ENCODE data around the gene ERC2. TPM values are rescaled to one million over a fixed set of nuclear protein-coding genes. Genes with fewer than 3 reads are reported as not detected.

Gene ERC2
- total RNA-seq, 1 donor = 0.43 TPM

GRCh38 chr3:56122911-56123310 lies 345.4 kb downstream of the ERC2 start:
- no peak overlapping the region for H3K4me3 ChIP-seq (ENCODE audit: low read depth, low read length)
- no peak for TF ChIP-seq CTCF (IDR thresholded peaks at IDR 0.05; ENCODE audit: insufficient read depth, low read depth, low read length)
- peak; percentile 51 for DNase-seq (ENCODE audit: low read depth)

- no peak for DNase-seq (ENCODE audit: low read depth)
- no peak for TF ChIP-seq CTCF (IDR thresholded peaks at IDR 0.05; ENCODE audit: insufficient read depth, low read depth, low read length)
- no peak overlapping the region for H3K4me3 ChIP-seq (ENCODE audit: low read depth, low read length)
These were observed 346.6 kb downstream of the ERC2 start for GRCh38 chr3:56121716-56122115.

GRCh38 chr3:56119575-56120349 lies 348.5 kb downstream of the ERC2 start:
- TF ChIP-seq CTCF (IDR thresholded peaks at IDR 0.05; ENCODE audit: insufficient read depth, low read depth, low read length) = no peak
- peak; percentile 72 for DNase-seq (ENCODE audit: low read depth)

GRCh38 chr3:56118968-56119367 lies 349.3 kb downstream of the ERC2 start:
- DNase-seq (ENCODE audit: low read depth) = peak; percentile 76
- no peak overlapping the region for H3K4me3 ChIP-seq (ENCODE audit: low read depth, low read length)
- TF ChIP-seq CTCF (IDR thresholded peaks at IDR 0.05; ENCODE audit: insufficient read depth, low read depth, low read length) = no peak

More at GRCh38 chr3:56119575-56120349, 348.5 kb downstream of the ERC2 start:
- no peak overlapping the region for H3K4me3 ChIP-seq (ENCODE audit: low read depth, low read length)

- H3K4me3 ChIP-seq (ENCODE audit: low read depth, low read length) = no peak overlapping the region
- no peak for DNase-seq (ENCODE audit: low read depth)
- TF ChIP-seq CTCF (IDR thresholded peaks at IDR 0.05; ENCODE audit: insufficient read depth, low read depth, low read length) = no peak
These were observed 352.6 kb downstream of the ERC2 start for GRCh38 chr3:56115698-56116097.

- TF ChIP-seq CTCF (IDR thresholded peaks at IDR 0.05; ENCODE audit: insufficient read depth, low read depth, low read length) = no peak
- H3K4me3 ChIP-seq (ENCODE audit: low read depth, low read length) = no peak overlapping the region
- no peak for DNase-seq (ENCODE audit: low read depth)
These were observed 353.1 kb downstream of the ERC2 start for GRCh38 chr3:56115199-56115598.

GRCh38 chr3:56113908-56114307 lies 354.4 kb downstream of the ERC2 start:
- no peak overlapping the region for H3K4me3 ChIP-seq (ENCODE audit: low read depth, low read length)
- no peak for TF ChIP-seq CTCF (IDR thresholded peaks at IDR 0.05; ENCODE audit: insufficient read depth, low read depth, low read length)
- DNase-seq (ENCODE audit: low read depth) = no peak

Measured in fibroblast of villous mesenchyme (primary cell).